GM18907 (cell line): ENCODE measurements around the gene SLC38A3.

Experiments used
- ATAC-seq: cut with Tn5 transposase; IDR thresholded peaks from one replicate; pipeline ENCODE4 v1.9.1; 2021; ENCODE audit warnings: mild to moderate bottlenecking, moderate library complexity; ENCODE audit not compliant: unreplicated experiment

The SLC38A3 gene

GRCh38 chr3:50190936-50191660, 14.0 kb upstream of the SLC38A3 start, which contains the start of gene GNAT1:
Gene GNAT1 (plus strand): TSS chr3:50191610. CDS start chr3:50191726, 116 bp downstream.
- ATAC-seq: no peak

GRCh38 chr3:50192124-50192523, 12.9 kb upstream of the SLC38A3 start:
- ATAC-seq: no peak

GRCh38 chr3:50192689-50193141, 12.4 kb upstream of the SLC38A3 start:
- ATAC-seq: no peak

- no peak for ATAC-seq
Observed at GRCh38 chr3:50193286-50193685, 11.8 kb upstream of the SLC38A3 start.

GRCh38 chr3:50193746-50194127, 11.3 kb upstream of the SLC38A3 start:
- ATAC-seq: no peak

GRCh38 chr3:50194128-50194902, 10.8 kb upstream of the SLC38A3 start:
- no peak for ATAC-seq

- ATAC-seq: no peak
Observed at GRCh38 chr3:50194903-50195500, 10.1 kb upstream of the SLC38A3 start.

- ATAC-seq: no peak
Observed at GRCh38 chr3:50195501-50196252, 9.4 kb upstream of the SLC38A3 start.

- no peak for ATAC-seq
Observed at GRCh38 chr3:50196253-50196801, 8.7 kb upstream of the SLC38A3 start.

- ATAC-seq: no peak
Observed at GRCh38 chr3:50201573-50202315, 3.3 kb upstream of the SLC38A3 start.

- ATAC-seq: no peak
Observed at GRCh38 chr3:50202353-50203112, 2.5 kb upstream of the SLC38A3 start.

GRCh38 chr3:50203113-50203808, 1.8 kb upstream of the SLC38A3 start:
- ATAC-seq: no peak

GRCh38 chr3:50203809-50204803, 965 bp upstream of the SLC38A3 start:
- no peak for ATAC-seq

- no peak for ATAC-seq
Observed at GRCh38 chr3:50205413-50206276, 574 bp downstream of the SLC38A3 start.

- ATAC-seq: no peak
Observed at GRCh38 chr3:50207359-50208042, 2.4 kb downstream of the SLC38A3 start.
